Midbrain (tissue), 1 donor: ENCODE results near the gene FAM131A.

Source experiments
- DNase-seq: peaks from one replicate; lab custom pipeline; 2025; lab: John Stamatoyannopoulos, UW

FAM131A gene

DNA sequence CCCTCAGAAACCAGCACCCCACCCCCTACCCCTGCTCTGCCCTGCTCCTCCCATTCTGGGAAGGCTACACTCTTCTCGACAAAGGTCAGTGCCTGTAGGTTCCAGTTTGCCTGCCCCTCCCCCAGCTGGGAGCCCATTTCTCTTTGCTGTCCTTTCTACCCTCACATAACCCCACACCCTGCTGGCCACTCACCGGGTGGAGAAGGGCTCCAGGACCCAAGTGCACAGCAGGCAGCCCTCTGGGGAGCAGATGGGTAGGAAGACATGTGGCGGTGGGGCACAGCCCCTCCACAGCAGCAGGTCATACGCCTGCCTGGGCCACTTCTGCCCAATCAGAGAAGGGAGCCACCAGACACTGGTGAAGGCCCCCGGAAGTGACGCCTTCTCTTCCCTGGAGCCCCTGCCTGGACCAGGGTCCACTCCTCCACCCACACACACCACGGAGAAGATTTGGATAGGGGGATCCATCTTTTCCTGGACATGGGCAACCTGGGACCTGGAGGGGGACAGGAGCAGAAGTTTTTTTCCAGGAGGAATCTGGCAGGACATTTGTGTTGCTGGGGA lies 40.6 kb downstream of the FAM131A start, which contains the start of gene THPO:
TSS of gene THPO (minus strand) at position 326 of the 564 bp plus-strand sequence. CDS start 1,948 bp downstream, outside the sequence.
- no peak for DNase-seq

DNA sequence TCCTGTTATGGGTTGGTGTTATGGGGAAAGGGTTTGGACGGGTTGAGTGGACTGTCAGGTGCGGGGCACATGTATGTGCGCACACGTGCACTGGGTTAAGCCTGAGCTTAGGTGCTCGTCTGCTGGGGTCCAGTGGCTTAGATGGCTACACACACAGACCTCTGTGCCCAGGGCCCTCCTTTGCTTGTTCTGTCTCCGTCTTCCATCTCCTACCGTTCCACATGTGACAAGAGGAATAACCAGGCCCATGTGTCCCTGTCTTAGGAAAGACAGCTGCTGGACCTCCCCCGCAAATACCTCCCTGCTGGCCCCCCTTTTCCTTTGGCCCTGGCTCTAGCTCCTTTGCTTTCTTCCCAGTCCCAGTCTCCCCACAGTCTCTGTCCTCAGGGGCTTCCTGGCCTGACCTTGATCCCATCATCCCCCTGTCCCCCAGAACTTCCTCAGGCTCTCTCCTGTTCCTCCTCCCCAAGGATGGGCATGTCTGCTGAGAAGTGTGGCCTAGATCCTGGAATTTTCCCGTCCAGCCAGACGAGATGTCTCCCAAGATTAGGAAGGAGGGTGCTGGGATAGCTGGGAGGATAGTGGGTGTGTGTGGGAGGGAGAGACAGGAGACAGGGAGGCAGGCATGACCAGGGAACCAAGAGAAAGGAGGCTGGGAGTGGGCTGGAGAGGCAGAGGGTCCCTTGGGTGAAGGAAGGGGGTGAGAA lies 41.4 kb downstream of the FAM131A start:
- no peak for DNase-seq

DNA sequence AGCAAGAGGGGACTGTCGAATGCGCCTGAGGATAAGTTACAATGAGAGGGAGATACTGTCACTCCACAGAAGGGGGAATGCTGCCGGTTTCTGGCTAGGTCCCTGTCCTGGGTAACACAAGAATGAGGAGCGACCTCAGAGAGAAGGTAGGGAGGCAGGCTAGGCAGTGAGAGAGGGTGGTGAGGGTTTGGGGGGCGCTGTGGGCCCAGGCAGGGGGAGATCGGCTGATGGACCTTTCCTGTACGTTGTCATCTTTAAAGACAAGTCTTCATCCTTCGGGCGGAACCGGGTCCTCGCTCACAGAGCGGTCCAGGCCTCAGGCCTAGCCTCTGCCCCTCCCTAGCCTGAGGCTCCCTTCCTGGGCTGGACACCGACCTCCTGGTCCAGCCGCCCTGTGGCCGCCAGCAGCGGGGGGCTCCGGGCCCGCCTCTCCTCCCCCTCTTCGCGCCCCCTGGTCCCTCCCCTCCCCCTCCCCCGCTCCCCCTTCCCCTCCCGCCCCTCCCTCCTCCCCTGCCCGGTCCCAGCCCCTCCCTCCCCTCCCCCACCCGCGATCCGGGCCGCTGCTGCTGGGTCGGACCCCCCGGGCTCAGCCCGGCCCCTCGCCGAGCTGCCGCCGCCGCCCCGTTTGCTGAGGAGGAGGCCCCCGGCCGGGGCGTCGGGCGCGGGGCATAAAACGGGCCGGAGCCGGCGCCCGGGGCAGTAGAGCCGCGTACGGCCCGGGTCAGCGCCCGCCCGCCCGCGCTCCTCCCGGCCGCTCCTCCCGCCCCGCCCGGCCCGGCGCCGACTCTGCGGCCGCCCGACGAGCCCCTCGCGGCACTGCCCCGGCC lies 42.2 kb downstream of the FAM131A start, which contains the start of gene CHRD:
TSS of gene CHRD (plus strand) at position 697 of the 827 bp plus-strand sequence. CDS start 265 bp downstream, outside the sequence.
- DNase-seq = no peak

DNA sequence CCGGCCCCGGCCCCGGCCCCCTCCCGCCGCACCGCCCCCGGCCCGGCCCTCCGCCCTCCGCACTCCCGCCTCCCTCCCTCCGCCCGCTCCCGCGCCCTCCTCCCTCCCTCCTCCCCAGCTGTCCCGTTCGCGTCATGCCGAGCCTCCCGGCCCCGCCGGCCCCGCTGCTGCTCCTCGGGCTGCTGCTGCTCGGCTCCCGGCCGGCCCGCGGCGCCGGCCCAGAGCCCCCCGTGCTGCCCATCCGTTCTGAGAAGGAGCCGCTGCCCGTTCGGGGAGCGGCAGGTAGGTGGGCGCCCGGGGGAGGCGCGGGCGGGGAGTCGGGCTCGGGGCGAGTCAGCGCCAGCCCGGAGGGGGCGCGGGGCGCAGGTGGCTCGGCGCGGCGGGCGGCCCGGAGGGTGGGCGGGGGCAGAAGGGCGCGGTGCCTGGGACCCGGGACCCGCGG lies 42.8 kb downstream of the FAM131A start:
- DNase-seq = peak; percentile 57

DNA sequence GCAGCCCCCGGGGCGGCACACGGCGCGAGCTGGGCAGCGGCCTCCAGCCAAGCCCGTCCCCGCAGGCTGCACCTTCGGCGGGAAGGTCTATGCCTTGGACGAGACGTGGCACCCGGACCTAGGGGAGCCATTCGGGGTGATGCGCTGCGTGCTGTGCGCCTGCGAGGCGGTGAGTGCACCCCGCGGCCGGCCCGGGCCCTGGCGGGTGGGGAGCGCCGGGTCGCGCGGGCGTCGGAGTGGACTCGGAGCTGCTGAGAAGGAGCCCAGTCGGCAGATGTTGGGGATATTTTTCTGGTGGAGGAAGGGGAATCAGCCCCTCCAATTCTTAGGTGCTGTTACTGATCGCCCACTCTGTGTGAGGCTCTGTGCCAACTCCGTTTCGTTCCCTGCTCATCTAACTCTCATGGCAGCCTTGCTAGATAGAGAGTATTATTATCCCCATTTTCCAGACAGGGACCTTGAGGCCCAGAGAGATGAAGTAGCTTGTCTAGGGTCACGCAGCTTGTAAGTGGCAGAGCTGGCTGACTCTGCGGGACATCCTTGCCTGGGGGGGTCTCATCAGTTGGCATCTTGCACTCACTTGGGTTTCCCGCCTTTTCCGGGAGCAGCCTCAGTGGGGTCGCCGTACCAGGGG lies 43.3 kb downstream of the FAM131A start:
- DNase-seq = no peak

DNA sequence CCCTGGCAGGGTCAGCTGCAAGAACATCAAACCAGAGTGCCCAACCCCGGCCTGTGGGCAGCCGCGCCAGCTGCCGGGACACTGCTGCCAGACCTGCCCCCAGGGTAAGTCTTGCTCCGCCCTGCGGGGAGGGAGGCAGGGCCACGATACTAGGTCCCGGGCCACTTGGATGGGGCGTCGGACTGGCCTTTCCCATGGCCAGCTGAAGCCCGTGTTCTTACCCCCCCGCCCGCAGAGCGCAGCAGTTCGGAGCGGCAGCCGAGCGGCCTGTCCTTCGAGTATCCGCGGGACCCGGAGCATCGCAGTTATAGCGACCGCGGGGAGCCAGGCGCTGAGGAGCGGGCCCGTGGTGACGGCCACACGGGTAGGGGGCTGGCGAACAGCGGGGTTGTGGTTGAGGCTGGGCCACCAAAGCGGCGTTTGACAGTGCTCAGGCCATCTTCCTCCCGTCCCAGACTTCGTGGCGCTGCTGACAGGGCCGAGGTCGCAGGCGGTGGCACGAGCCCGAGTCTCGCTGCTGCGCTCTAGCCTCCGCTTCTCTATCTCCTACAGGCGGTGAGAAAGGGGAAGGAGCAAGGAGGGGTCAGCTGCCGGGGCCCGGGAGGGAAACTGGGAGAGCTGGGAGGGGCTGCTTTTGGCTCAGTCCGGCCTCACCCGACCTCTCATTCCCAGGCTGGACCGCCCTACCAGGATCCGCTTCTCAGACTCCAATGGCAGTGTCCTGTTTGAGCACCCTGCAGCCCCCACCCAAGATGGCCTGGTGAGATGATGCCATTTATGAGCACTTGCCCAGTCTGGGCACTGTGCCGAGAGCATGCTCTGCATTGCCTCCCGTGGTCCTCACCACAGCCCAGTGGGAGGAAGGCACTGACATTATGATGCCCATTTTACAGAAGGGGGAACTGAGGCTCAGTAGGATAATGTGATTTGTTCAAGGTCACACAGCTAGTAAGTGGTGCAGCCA lies 44.1 kb downstream of the FAM131A start:
- no peak for DNase-seq

DNA sequence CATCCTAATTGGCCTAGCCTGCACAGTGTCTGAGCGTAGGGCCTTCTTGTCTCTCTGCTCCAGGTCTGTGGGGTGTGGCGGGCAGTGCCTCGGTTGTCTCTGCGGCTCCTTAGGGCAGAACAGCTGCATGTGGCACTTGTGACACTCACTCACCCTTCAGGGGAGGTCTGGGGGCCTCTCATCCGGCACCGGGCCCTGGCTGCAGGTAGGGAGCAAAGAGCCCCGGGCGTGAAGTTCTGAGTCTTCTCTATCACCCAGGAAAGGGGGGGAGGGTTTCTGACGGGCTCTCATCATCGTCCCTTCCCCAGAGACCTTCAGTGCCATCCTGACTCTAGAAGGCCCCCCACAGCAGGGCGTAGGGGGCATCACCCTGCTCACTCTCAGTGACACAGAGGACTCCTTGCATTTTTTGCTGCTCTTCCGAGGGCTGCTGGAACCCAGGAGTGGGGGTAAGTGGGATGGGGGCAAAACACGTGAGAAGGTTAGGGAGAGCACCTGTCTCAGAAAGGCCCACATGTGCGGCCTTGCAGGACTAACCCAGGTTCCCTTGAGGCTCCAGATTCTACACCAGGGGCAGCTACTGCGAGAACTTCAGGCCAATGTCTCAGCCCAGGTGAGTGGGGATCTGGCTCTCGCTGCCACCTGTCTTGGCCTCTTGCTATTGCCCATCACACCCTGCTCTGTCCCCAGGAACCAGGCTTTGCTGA lies 45.1 kb downstream of the FAM131A start:
- DNase-seq = no peak

DNA sequence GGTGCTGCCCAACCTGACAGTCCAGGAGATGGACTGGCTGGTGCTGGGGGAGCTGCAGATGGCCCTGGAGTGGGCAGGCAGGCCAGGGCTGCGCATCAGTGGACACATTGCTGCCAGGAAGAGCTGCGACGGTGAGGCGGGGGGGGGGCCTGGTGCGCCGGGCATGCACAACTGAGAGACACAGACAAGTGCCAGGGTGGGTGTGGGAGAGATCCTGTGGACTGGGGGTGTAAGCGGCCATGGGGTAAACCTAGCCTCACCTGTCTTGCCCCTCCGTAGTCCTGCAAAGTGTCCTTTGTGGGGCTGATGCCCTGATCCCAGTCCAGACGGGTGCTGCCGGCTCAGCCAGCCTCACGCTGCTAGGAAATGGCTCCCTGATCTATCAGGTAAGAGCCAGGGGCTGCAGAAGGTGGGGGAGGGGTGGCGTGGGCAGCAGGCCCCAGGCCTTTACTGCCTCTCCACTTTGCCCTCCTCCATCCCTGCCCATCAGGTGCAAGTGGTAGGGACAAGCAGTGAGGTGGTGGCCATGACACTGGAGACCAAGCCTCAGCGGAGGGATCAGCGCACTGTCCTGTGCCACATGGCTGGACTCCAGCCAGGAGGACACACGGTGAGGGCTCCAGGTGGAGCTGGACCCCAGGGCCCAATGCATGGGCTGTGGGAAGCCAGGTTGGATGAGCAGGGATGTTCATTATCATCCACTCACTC lies 45.8 kb downstream of the FAM131A start:
- DNase-seq = no peak

DNA sequence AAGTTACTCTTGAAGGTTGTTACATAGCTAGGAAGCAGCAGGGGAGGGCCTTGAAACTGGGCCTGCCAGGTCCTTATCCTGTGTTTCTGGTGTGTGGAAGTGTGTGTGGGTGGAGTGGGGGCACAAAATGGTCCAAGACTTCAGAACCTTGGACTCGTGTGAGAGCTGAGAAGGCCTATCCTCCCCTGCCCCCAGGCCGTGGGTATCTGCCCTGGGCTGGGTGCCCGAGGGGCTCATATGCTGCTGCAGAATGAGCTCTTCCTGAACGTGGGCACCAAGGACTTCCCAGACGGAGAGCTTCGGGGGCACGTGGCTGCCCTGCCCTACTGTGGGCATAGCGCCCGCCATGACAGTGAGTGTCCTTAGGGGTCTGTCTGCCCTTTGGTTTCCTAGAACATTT lies 46.9 kb downstream of the FAM131A start:
- no peak for DNase-seq

DNA sequence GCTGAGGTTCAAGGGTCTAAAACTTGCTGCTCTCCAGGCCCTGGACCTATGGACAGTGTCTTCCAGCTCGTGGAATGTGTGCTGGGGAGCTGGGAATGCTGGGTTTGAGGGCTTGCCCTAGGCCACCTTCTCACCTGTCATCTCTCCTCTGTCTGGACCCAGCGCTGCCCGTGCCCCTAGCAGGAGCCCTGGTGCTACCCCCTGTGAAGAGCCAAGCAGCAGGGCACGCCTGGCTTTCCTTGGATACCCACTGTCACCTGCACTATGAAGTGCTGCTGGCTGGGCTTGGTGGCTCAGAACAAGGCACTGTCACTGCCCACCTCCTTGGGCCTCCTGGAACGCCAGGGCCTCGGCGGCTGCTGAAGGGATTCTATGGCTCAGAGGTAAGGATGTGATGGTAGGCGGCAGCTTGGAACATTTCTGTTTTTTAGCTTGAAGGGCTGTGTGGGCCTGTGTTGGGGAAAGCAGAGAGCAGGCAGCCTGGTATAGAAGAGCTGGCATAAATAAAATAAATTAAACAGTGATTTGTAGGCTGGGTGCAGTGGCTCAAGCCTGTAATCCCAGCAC lies 47.5 kb downstream of the FAM131A start:
- DNase-seq = no peak

DNA sequence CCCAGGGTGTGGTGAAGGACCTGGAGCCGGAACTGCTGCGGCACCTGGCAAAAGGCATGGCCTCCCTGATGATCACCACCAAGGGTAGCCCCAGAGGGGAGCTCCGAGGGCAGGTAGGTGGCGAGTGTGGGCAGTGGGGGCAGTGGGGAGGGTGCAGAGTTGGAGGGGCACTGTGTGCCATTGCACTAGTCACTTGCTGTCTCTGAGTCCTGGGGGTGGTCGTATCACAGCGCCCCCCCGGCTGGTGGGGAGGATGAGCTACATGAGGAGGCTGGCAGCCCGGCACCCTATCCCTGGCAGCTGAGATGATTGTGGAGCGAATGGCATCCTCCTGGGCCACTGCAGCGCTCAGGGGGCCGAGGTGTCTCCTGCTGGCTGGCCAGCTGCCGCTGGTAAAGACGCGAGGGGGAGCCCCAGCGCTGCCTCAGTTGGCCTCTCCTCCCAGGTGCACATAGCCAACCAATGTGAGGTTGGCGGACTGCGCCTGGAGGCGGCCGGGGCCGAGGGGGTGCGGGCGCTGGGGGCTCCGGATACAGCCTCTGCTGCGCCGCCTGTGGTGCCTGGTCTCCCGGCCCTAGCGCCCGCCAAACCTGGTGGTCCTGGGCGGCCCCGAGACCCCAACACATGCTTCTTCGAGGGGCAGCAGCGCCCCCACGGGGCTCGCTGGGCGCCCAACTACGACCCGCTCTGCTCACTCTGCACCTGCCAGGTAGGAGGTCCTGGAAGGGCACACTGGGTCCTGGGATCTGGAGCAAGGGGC lies 48.8 kb downstream of the FAM131A start:
- DNase-seq = no peak

DNA sequence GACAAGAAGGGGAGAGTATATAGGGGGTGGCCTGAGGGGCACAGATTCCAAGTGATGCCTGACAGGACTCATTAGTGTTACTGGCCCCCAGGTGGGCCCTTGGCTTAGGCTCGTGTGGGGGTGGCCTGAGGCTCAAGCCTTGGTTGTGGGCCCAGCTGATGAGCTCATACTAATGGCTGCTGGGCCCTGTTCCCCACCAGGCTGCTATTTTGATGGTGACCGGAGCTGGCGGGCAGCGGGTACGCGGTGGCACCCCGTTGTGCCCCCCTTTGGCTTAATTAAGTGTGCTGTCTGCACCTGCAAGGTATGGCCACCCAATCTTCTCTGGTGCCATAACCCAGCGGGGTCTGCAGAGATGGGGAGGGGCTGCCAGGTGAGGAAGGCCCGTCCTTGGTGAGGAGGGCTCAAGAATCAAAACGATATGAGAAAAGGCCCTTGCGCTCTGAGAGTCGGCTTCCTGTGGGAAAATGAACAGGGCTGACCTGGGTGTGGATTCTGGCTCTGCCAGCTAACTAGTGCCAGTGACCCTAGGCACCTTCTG lies 49.8 kb downstream of the FAM131A start:
- DNase-seq = no peak

DNA sequence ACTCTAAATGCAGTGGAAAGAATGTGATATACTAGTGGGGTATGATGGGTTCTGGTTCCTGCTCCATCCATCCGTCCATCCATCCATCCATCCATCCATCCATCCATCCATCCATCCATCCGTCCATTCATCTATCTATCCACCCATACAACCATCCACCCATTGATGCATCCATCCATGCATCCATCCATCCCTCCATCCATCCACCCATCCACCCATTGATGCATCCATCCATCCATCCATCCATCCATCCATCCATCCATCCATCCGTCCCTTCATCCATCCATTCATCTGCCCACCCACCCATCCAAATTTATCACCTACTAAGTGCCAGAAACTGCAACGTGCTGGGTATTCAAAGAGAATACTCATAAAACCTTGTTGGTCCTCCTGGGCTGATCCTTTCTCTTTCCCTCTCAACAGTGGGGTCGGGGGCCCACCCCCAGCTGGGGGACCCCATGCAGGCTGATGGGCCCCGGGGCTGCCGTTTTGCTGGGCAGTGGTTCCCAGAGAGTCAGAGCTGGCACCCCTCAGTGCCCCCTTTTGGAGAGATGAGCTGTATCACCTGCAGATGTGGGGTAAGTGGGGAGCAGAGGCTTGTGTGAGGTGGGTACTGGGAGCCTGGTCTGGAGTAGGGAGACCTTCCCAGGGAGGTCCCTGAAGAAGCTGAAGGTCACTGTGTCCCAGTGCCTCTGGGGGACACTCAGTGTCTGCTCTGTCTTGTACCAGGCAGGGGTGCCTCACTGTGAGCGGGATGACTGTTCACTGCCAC lies 51.0 kb downstream of the FAM131A start:
- no peak for DNase-seq

DNA sequence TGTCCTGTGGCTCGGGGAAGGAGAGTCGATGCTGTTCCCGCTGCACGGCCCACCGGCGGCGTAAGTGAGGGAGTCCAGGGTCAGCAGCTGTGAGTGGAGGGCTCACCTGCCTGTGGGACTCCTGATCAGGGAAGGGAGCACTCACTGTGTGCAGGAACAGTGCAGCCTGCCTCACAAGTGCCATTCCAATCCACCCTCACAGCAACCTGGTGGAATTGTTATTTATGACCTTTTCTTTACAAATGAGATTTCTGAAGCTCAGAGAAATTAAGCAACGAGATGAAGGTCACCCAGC lies 51.5 kb downstream of the FAM131A start:
- DNase-seq = no peak

DNA sequence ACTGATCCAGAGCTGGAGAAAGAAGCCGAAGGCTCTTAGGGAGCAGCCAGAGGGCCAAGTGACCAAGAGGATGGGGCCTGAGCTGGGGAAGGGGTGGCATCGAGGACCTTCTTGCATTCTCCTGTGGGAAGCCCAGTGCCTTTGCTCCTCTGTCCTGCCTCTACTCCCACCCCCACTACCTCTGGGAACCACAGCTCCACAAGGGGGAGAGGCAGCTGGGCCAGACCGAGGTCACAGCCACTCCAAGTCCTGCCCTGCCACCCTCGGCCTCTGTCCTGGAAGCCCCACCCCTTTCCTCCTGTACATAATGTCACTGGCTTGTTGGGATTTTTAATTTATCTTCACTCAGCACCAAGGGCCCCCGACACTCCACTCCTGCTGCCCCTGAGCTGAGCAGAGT lies 52.0 kb downstream of the FAM131A start:
- no peak for DNase-seq

DNA sequence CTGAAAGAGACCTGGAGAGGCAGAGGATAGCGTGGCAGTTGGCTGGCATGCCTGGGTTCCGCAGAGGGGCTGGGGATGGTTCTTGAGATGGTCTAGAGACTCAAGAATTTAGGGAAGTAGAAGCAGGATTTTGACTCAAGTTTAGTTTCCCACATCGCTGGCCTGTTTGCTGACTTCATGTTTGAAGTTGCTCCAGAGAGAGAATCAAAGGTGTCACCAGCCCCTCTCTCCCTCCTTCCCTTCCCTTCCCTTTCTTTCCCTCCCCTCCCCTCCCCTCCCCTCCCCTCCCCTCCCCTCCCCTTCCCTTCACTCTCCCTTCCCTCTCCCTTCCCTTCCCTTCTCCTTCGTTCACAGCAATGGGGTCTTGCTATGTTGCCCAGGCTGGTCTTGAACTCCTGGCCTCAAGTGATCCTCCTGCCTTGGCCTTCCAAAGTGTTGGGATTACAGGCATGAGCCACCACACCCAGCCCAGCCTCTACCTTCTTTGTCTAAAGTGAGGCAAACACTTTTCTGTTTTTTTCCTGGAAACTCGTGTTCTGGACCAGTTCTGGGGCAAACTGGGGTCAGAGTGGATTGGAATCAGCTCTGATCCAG lies 52.6 kb downstream of the FAM131A start:
- DNase-seq = no peak

DNA sequence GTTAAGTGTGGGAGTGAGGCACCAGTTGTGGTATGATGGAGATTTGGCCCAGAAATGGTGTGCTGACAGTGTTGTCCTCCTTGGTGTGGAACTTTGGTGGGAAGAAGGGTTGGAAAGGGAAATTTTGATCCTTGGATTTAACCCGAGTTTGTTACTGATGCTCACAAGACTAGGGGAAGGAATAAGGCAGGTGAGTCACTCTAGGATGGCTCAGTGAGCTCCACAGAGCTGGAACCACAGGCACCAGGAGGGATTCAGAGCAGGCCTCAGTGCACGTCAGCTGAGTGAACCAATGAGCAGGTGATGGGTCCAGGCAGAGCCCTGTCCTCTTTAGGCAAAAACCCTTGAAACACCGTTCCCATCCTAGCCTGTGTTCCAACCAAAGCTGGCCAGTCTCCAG lies 53.9 kb downstream of the FAM131A start:
- DNase-seq = no peak

DNA sequence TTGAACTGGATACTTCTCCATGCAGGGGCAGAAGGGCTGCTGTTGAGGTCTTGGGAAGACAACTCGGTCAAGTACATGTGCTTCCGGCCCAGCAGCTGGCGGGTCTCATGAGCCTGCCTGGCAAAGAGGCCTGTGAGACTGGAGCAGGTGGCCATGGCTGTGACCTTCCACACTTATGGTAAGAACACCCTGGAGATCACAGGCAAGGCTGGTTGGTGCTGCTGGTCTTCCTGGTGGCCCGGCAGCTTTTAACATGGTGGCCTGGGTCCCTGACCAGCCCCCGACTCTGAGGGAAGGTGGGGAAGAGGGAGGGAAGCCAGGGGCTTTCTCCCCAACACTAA lies 57.9 kb downstream of the FAM131A start:
- no peak for DNase-seq
